Natural killer cell (primary cell): Measurements from ENCODE around the gene TMSB10. TPM values are rescaled to one million over a fixed set of nuclear protein-coding genes. Genes with fewer than 3 reads are reported as not detected.

Source experiments
- ATAC-seq, 3 donors: fragments of 150-1000 bp in 2 of 3; fragments of 200-7000 bp in 1 of 3; cut with Tn5 transposase; 1 replicate in 1 of 3; 2 replicates in 2 of 3; pipeline ENCODE4 v1.10.0; 2021; ENCODE audit warnings: mild to moderate bottlenecking in 2 of 3, moderate library complexity in 2 of 3
- DNase-seq, 2 donors: peaks; one replicate each; pipeline versions ENCODE4 v3.0.0 to v3.0.0-alpha.2; 2013 to 2021; ENCODE audit warnings: mixed read lengths in 1 of 2
- H3K27ac ChIP-seq: one replicate; pipeline ENCODE4 v1.5.1; 2013; ENCODE audit warnings: mild to moderate bottlenecking, low read length
- H3K27me3 ChIP-seq: one replicate; pipeline ENCODE4 v1.6.1; 2013; ENCODE audit warnings: low read length; ENCODE audit not compliant: control insufficient read depth, insufficient read depth
- H3K36me3 ChIP-seq: one replicate; pipeline ENCODE4 v1.6.1; 2013; ENCODE audit warnings: low read length; ENCODE audit not compliant: control insufficient read depth, insufficient read depth
- H3K4me1 ChIP-seq: one replicate; pipeline ENCODE4 v1.6.1; 2013; ENCODE audit warnings: low read length; ENCODE audit not compliant: control insufficient read depth, insufficient read depth
- H3K4me3 ChIP-seq: one replicate; pipeline ENCODE4 v1.5.1; 2013; ENCODE audit warnings: low read length
- H3K9me3 ChIP-seq: one replicate; pipeline ENCODE4 v1.6.1; 2013; ENCODE audit warnings: low read length; ENCODE audit not compliant: control insufficient read depth, insufficient read depth
- H3K27ac Mint-ChIP-seq, 2 donors: one replicate each; pipeline ENCODE4 v1.8.0; 2022; ENCODE audit warnings: mild to moderate bottlenecking in 2 of 2, mixed read lengths in 2 of 2, moderate library complexity in 1 of 2
- H3K27me3 Mint-ChIP-seq, 2 donors: one replicate each; pipeline ENCODE4 v1.8.0; 2022; ENCODE audit warnings: low read depth in 2 of 2, mixed read lengths in 2 of 2
- H3K36me3 Mint-ChIP-seq: one replicate; pipeline ENCODE4 v1.8.0; 2022; ENCODE audit warnings: mixed read lengths
- H3K4me1 Mint-ChIP-seq, 2 donors: one replicate each; pipeline ENCODE4 v1.8.0; 2022; ENCODE audit warnings: mixed read lengths in 2 of 2
- H3K4me3 Mint-ChIP-seq: one replicate; pipeline ENCODE4 v1.8.0; 2022; ENCODE audit warnings: mild to moderate bottlenecking, moderate library complexity, mixed read lengths
- H3K9me3 Mint-ChIP-seq, 2 donors: one replicate each; pipeline ENCODE4 v1.8.0; 2022; ENCODE audit warnings: mixed read lengths in 2 of 2
- CTCF ChIP-seq: fragments of 200-600 bp; IDR thresholded peaks from one replicate; pipeline ENCODE4 v1.8.0; 2022; ENCODE audit warnings: antibody characterized with exemption
- WGBS: methylation state at CpG from one replicate; pipeline ENCODE4 v1.1.7; 2013; ENCODE audit warnings: missing lambda C conversion rate; ENCODE audit not compliant: insufficient coverage; 5-methylcytosine and 5-hydroxymethylcytosine counted together
- intact Hi-C: fragments of 100-400 bp; cut with micrococcal nuclease; formaldehyde crosslinking; loops from one replicate; pipeline ENCODE4 v1.14.2; 2022
- total RNA-seq, 4 donors: library from RNA; stranded (reverse); fragments of 120-200 nt in 1 of 4; gene quantifications; one replicate each; pipeline versions ENCODE4 v1.2.3 to v1.2.4, GENCODE V29; 2013 to 2022

TMSB10 gene
- total RNA-seq, 3 donors from 2014 or later (not counting 1 experiment from before 2014, with no cell fraction given) = 1,247 to 1,683 (median 1,557) TPM

- Histone ChIP-seq H3K4me1 (peaks cover 29% of the 10 kb centered on the region), H3K27me3 (no peaks in the 10 kb centered on the region), H3K9me3 (no peaks in the 10 kb centered on the region), H3K36me3 (no peaks in the 10 kb centered on the region), H3K4me3 (no peak overlapping the region), H3K27ac (no peak overlapping the region)
- TF ChIP-seq CTCF = no peak
- WGBS = 92% methylated on average over 5 of the region's 5 CpGs
- Mint-ChIP-seq H3K9me3 (no peaks in the 10 kb centered on the region), H3K4me3 (no peak overlapping the region), H3K27ac (peak overlapping the region; percentile 78 to 82), H3K4me1 (peaks cover 26 to 41% of the 10 kb centered on the region in 2 donors), H3K27me3 (no peaks in the 10 kb centered on the region), H3K36me3 (peaks cover 8% of the 10 kb centered on the region)
- no peak for ATAC-seq
- intact Hi-C loops = no loop called here
- no peak for DNase-seq
These were observed 47.9 kb upstream of the TMSB10 start for GRCh38 chr2:84857566-84857965.

- intact Hi-C loops = no loop called here
- Histone ChIP-seq H3K27ac (no peak overlapping the region), H3K4me3 (no peak overlapping the region), H3K4me1 (peaks cover 29% of the 10 kb centered on the region), H3K27me3 (no peaks in the 10 kb centered on the region), H3K36me3 (no peaks in the 10 kb centered on the region), H3K9me3 (no peaks in the 10 kb centered on the region)
- no peak overlapping the region for H3K4me3 Mint-ChIP-seq
- H3K27me3 Mint-ChIP-seq = no peaks in the 10 kb centered on the region
- H3K4me1 Mint-ChIP-seq = peaks cover 26 to 41% of the 10 kb centered on the region in 2 donors
- no peak for ATAC-seq
- H3K27ac Mint-ChIP-seq = peak overlapping the region; percentile 27 to 82
- no peaks in the 10 kb centered on the region for H3K9me3 Mint-ChIP-seq
- 84% methylated on average over 3 of the region's 3 CpGs for WGBS
- H3K36me3 Mint-ChIP-seq = peaks cover 2% of the 10 kb centered on the region
- TF ChIP-seq CTCF = no peak
- peak in 1 of 2 donors; percentile 34 for DNase-seq
These were observed 47.3 kb upstream of the TMSB10 start for GRCh38 chr2:84858123-84858522.

GRCh38 chr2:84858937-84859336 lies 46.5 kb upstream of the TMSB10 start:
- ATAC-seq (no peak), DNase-seq (peak in 1 of 2 donors; percentile 30)
- H3K27me3 ChIP-seq = no peaks in the 10 kb centered on the region
- no peaks in the 10 kb centered on the region for H3K9me3 ChIP-seq
- H3K27me3 Mint-ChIP-seq = no peaks in the 10 kb centered on the region
- H3K36me3 ChIP-seq = no peaks in the 10 kb centered on the region
- intact Hi-C loops = no loop called here
- WGBS = 100% methylated on average over 1 of the region's 3 CpGs
- peaks cover 29% of the 10 kb centered on the region for H3K4me1 ChIP-seq
- H3K4me3 Mint-ChIP-seq = no peak overlapping the region
- H3K36me3 Mint-ChIP-seq = no peaks in the 10 kb centered on the region
- no peak overlapping the region for H3K27ac ChIP-seq
- H3K27ac Mint-ChIP-seq = no peak overlapping the region
- H3K9me3 Mint-ChIP-seq = no peaks in the 10 kb centered on the region
- no peak for TF ChIP-seq CTCF
- no peak overlapping the region for H3K4me3 ChIP-seq
- H3K4me1 Mint-ChIP-seq = peaks cover 26 to 41% of the 10 kb centered on the region in 2 donors

GRCh38 chr2:84861539-84861938 lies 43.9 kb upstream of the TMSB10 start:
- intact Hi-C loops = no loop called here
- H3K9me3 Mint-ChIP-seq = no peaks in the 10 kb centered on the region
- ATAC-seq = no peak
- H3K4me3 Mint-ChIP-seq = no peak overlapping the region
- TF ChIP-seq CTCF = no peak
- H3K36me3 Mint-ChIP-seq = no peaks in the 10 kb centered on the region
- Histone ChIP-seq H3K27ac (no peak overlapping the region), H3K36me3 (no peaks in the 10 kb centered on the region), H3K27me3 (no peaks in the 10 kb centered on the region), H3K4me1 (peaks cover 33% of the 10 kb centered on the region), H3K4me3 (no peak overlapping the region), H3K9me3 (no peaks in the 10 kb centered on the region)
- peak in 1 of 2 donors; percentile 26 for DNase-seq
- peaks cover 31 to 38% of the 10 kb centered on the region in 2 donors for H3K4me1 Mint-ChIP-seq
- 95% methylated on average over 6 of the region's 6 CpGs for WGBS
- H3K27me3 Mint-ChIP-seq = no peaks in the 10 kb centered on the region
- peak overlapping the region in 1 of 2 donors; percentile 33 for H3K27ac Mint-ChIP-seq
